Neural progenitor cell (in vitro differentiated cells): ENCODE data around the gene MED13L. TPM values are rescaled to one million over a fixed set of nuclear protein-coding genes. Genes with fewer than 3 reads are reported as not detected.

Experiments
- DNase-seq: peaks from one replicate; pipeline ENCODE4 v3.0.0-alpha.2; 2016; ENCODE audit warnings: low spot score
- H2AFZ ChIP-seq: fragments of 200-600 bp; sonication (generic); replicated peaks from 2 replicates; pipeline ENCODE4 v1.6.1; 2016; ENCODE audit warnings: antibody characterized with exemption
- H3F3A ChIP-seq: fragments of 200-600 bp; sonication (generic); 2 replicates; pipeline ENCODE4 v1.6.1; 2016; ENCODE audit warnings: antibody characterized with exemption, low read depth
- H3K27ac ChIP-seq: fragments of 200-600 bp; sonication (generic); 2 replicates; pipeline ENCODE4 v1.5.1; 2016; ENCODE audit warnings: mild to moderate bottlenecking
- H3K27me3 ChIP-seq: fragments of 200-600 bp; sonication (generic); 2 replicates; pipeline ENCODE4 v1.6.1; 2016; ENCODE audit warnings: mild to moderate bottlenecking, moderate library complexity
- H3K36me3 ChIP-seq: fragments of 200-600 bp; sonication (generic); 2 replicates; pipeline ENCODE4 v1.5.1; 2016
- H3K4me1 ChIP-seq: fragments of 200-600 bp; sonication (generic); 2 replicates; pipeline ENCODE4 v1.6.1; 2016; ENCODE audit warnings: mixed run types
- H3K4me2 ChIP-seq: fragments of 200-600 bp; sonication (generic); 2 replicates; pipeline ENCODE4 v1.6.1; 2016
- H3K4me3 ChIP-seq: fragments of 200-600 bp; sonication (generic); 2 replicates; pipeline ENCODE4 v1.5.1; 2016
- H3K79me2 ChIP-seq: fragments of 200-600 bp; sonication (generic); 2 replicates; pipeline ENCODE4 v1.6.1; 2016; ENCODE audit warnings: low read depth
- H3K9ac ChIP-seq: fragments of 200-600 bp; sonication (generic); 2 replicates; pipeline ENCODE4 v1.6.1; 2016
- H3K9me3 ChIP-seq: fragments of 200-600 bp; sonication (generic); 2 replicates; pipeline ENCODE4 v1.5.1; 2016; ENCODE audit warnings: low read depth
- H4K20me1 ChIP-seq: fragments of 200-600 bp; sonication (generic); 2 replicates; pipeline ENCODE4 v1.6.1; 2016; ENCODE audit warnings: low read depth
- H3K27ac Mint-ChIP-seq: 3 replicates; pipeline ENCODE4 v1.8.0; 2021; ENCODE audit warnings: mixed read lengths
- H3K27me3 Mint-ChIP-seq: 2 replicates; pipeline ENCODE4 v1.8.0; 2022; ENCODE audit warnings: low read depth, mild to moderate bottlenecking, inconsistent platforms, moderate library complexity, mixed read lengths; ENCODE audit not compliant: insufficient read depth
- H3K36me3 Mint-ChIP-seq: 3 replicates; pipeline ENCODE4 v1.8.0; 2021; ENCODE audit warnings: mixed read lengths
- H3K4me1 Mint-ChIP-seq: 3 replicates; pipeline ENCODE4 v1.8.0; 2021; ENCODE audit warnings: mixed read lengths
- H3K4me3 Mint-ChIP-seq: 3 replicates; pipeline ENCODE4 v1.8.0; 2021; ENCODE audit warnings: mild to moderate bottlenecking, moderate library complexity, mixed read lengths
- H3K9me3 Mint-ChIP-seq: 3 replicates; pipeline ENCODE4 v1.8.0; 2020; ENCODE audit warnings: mixed read lengths
- EZH2 ChIP-seq: fragments of 200-600 bp; sonication (generic); IDR thresholded peaks from 2 replicates; pipeline ENCODE4 v1.6.1; 2017; ENCODE audit warnings: antibody characterized with exemption, mild to moderate bottlenecking, moderate library complexity
- EZH2phosphoT487 ChIP-seq: fragments of 200-600 bp; sonication (generic); IDR thresholded peaks from 2 replicates; pipeline ENCODE4 v1.6.1; 2017; ENCODE audit warnings: antibody characterized with exemption
- total RNA-seq: library from RNA; depleted of rRNA; stranded (reverse); fragments of >200 nt; gene quantifications from 2 replicates; pipeline ENCODE4 v1.2.3, GENCODE V29; 2015; ENCODE audit warnings: low replicate concordance
- TF ChIP-seq, protein P1 (sequence below): fragments of 200-600 bp; sonication (generic); IDR thresholded peaks from 2 replicates; pipeline ENCODE4 v1.5.1; 2017; ENCODE audit warnings: antibody characterized with exemption, mild to moderate bottlenecking

The MED13L gene
- total RNA-seq, 1 donor from 2014 or later: 149 TPM

DNA sequence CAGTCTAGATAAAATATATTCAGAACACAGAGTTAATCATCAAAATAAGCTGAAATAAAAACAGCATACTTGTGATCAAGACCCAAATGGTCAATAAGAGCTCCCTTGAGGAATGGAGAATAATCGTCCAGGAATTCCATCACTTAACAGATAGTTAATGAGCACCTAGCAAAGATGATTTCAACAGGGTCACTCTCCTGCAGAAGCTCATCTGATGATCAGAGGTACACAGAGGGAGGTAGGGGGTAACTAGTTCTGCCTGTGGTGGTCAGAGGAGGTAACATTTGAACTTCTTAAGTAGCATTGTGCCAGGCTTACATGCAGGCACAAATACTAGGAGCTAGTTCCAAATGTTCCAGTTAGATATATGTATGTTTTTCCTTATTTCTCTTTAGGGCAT is 9.5 kb downstream of the MED13L start:
- no peak overlapping the region for H3K4me2 ChIP-seq

DNA sequence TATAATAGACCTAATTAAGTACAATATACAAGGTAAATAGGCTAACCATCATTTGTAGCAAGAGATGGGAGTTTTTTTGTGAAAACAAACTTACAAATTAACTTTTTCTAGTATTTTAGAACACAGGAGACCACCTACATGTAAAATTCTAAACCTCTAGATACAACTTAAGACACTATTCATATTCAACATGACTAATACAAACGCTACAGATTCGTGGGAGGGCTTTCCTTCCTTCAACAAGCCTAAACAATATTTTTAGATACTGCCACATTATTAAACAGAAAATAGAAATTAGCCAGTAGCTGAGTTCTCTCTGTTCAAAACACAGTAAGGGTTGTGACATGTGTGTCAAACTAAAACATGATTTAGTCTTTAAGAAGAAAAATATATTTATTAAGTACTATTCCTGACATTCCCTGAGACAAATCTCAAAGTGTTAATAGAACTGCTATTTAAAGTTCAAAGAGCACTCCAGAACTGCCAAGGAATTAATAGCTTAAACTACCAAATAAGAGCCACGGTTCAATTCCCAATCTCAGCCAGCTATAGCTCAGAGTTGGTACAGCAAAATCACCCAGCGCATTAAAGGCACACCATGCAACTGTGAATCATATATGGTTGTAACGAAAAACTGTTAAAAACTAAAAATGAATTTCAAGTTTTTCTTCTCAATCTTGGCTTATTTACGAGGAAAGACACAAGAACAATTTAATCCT is 10.7 kb downstream of the MED13L start:
- Histone ChIP-seq H2AFZ (no peak overlapping the region), H3K4me2 (peak overlapping the region; percentile 7)

More for the DNA sequence above, 9.5 kb downstream of the MED13L start:
- no peak overlapping the region for H3K27ac ChIP-seq
- TF ChIP-seq, protein P1, sequence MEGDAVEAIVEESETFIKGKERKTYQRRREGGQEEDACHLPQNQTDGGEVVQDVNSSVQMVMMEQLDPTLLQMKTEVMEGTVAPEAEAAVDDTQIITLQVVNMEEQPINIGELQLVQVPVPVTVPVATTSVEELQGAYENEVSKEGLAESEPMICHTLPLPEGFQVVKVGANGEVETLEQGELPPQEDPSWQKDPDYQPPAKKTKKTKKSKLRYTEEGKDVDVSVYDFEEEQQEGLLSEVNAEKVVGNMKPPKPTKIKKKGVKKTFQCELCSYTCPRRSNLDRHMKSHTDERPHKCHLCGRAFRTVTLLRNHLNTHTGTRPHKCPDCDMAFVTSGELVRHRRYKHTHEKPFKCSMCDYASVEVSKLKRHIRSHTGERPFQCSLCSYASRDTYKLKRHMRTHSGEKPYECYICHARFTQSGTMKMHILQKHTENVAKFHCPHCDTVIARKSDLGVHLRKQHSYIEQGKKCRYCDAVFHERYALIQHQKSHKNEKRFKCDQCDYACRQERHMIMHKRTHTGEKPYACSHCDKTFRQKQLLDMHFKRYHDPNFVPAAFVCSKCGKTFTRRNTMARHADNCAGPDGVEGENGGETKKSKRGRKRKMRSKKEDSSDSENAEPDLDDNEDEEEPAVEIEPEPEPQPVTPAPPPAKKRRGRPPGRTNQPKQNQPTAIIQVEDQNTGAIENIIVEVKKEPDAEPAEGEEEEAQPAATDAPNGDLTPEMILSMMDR: no peak
- TF ChIP-seq EZH2: no peak
- no peak for TF ChIP-seq EZH2phosphoT487
- Mint-ChIP-seq H3K4me3 (no peak overlapping the region), H3K27me3 (no peaks in the 10 kb centered on the region), H3K27ac (no peak overlapping the region), H3K4me1 (peaks cover 20% of the 10 kb centered on the region), H3K9me3 (peaks cover 3% of the 10 kb centered on the region), H3K36me3 (peaks cover 3% of the 10 kb centered on the region)
- no peaks in the 10 kb centered on the region for H3K36me3 ChIP-seq
- no peak overlapping the region for H2AFZ ChIP-seq
- H3F3A ChIP-seq: peaks cover 27% of the 10 kb centered on the region
- no peak overlapping the region for H3K4me3 ChIP-seq
- H3K9me3 ChIP-seq: no peaks in the 10 kb centered on the region
- no peak overlapping the region for H3K9ac ChIP-seq
- peaks cover 83% of the 10 kb centered on the region for H4K20me1 ChIP-seq
- H3K27me3 ChIP-seq: no peaks in the 10 kb centered on the region
- H3K79me2 ChIP-seq: peaks cover 100% of the 10 kb centered on the region
- no peak for DNase-seq
- H3K4me1 ChIP-seq: peaks cover 53% of the 10 kb centered on the region

DNA sequence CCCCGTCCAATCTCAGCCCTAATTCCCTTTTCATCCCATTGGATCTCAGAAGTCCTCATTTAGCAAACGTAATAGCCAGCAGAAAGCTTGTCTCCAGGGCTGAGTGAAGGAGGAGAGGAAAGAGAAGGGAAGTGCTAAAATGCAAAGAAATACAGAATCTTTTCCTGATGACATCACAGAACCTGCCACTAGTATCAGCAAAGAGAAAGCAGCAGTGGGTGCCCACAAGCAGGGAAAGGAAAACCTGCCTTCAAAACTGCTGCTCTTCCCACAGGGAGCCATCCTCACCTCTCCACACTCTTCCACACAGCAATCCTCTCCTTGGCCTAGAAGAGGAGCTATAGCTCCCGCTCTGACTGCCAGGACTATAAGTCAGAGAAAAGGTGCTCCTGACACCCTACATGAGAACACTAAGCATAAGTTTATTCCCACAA is 11.3 kb downstream of the MED13L start:
- Mint-ChIP-seq H3K4me3 (no peak overlapping the region), H3K9me3 (no peaks in the 10 kb centered on the region), H3K4me1 (peaks cover 18% of the 10 kb centered on the region), H3K27me3 (no peaks in the 10 kb centered on the region), H3K36me3 (no peaks in the 10 kb centered on the region), H3K27ac (no peak overlapping the region)
- no peaks in the 10 kb centered on the region for H3K27me3 ChIP-seq
- no peaks in the 10 kb centered on the region for H3K36me3 ChIP-seq
- H3K4me1 ChIP-seq: peaks cover 58% of the 10 kb centered on the region
- peak; percentile 43 for DNase-seq
- no peak overlapping the region for H3K9ac ChIP-seq
- H3K4me3 ChIP-seq: no peak overlapping the region
- peaks cover 27% of the 10 kb centered on the region for H3F3A ChIP-seq
- H3K27ac ChIP-seq: no peak overlapping the region
- peaks cover 100% of the 10 kb centered on the region for H3K79me2 ChIP-seq
- TF ChIP-seq EZH2phosphoT487: no peak
- TF ChIP-seq, protein P1: peak; percentile 35
- H3K4me2 ChIP-seq: peak overlapping the region; percentile 7
- no peak overlapping the region for H2AFZ ChIP-seq
- peaks cover 91% of the 10 kb centered on the region for H4K20me1 ChIP-seq
- no peaks in the 10 kb centered on the region for H3K9me3 ChIP-seq

More for the DNA sequence above, 10.7 kb downstream of the MED13L start:
- Mint-ChIP-seq H3K27me3 (no peaks in the 10 kb centered on the region), H3K9me3 (peaks cover 3% of the 10 kb centered on the region), H3K36me3 (peaks cover 3% of the 10 kb centered on the region), H3K4me3 (no peak overlapping the region), H3K4me1 (peaks cover 18% of the 10 kb centered on the region), H3K27ac (no peak overlapping the region)
- no peak overlapping the region for H3K4me3 ChIP-seq
- DNase-seq: no peak
- peaks cover 27% of the 10 kb centered on the region for H3F3A ChIP-seq
- no peak overlapping the region for H3K9ac ChIP-seq
- peaks cover 100% of the 10 kb centered on the region for H3K79me2 ChIP-seq
- no peaks in the 10 kb centered on the region for H3K9me3 ChIP-seq
- peaks cover 58% of the 10 kb centered on the region for H3K4me1 ChIP-seq
- peaks cover 85% of the 10 kb centered on the region for H4K20me1 ChIP-seq
- no peaks in the 10 kb centered on the region for H3K27me3 ChIP-seq
- no peak overlapping the region for H3K27ac ChIP-seq
- no peaks in the 10 kb centered on the region for H3K36me3 ChIP-seq
- TF ChIP-seq EZH2 (no peak), EZH2phosphoT487 (no peak)
- TF ChIP-seq, protein P1: no peak
